ENCODE measurements around the gene PNMA5. TPM values are rescaled to one million over a fixed set of nuclear protein-coding genes. Genes with fewer than 3 reads are reported as not detected.
A peak's percentile ranks its signal among the peaks of the same experiment; 100 is the strongest.

PNMA5 gene
- total RNA-seq, 1 experiment from 2014 or later: not detected

GRCh38 chrX:152949114-152949513, 44.8 kb downstream of the PNMA5 start:
- TF ChIP-seq CTCF (conservative IDR thresholded peaks at IDR 0.05): no peak
- no peak for TF ChIP-seq EZH2 (IDR thresholded peaks at IDR 0.05; ENCODE audit: low read depth)
- no peaks in the 10 kb centered on the region for H4K20me1 ChIP-seq (ENCODE audit: insufficient read depth)
- no peaks in the 10 kb centered on the region for H3K4me1 ChIP-seq (replicated peaks; ENCODE audit: insufficient read depth)
- H2AFZ ChIP-seq: no peak overlapping the region
- ChIA-PET CTCF (no interaction called here), POLR2A (ENCODE audit: unreplicated experiment) (no interaction called here)
- H3K27ac ChIP-seq: no peak overlapping the region
- H3K79me2 ChIP-seq (ENCODE audit: low read depth): no peaks in the 10 kb centered on the region
- no peak overlapping the region for H3K4me2 ChIP-seq
- no peaks in the 10 kb centered on the region; the same call in 1 of the 2 replicates for H3K9me2 ChIP-seq (ENCODE audit: insufficient read depth)
- no peaks in the 10 kb centered on the region for H3K36me3 ChIP-seq (ENCODE audit: low read depth)
- peaks cover 4% of the 10 kb centered on the region; the same call in 1 of the 2 replicates for H3F3A ChIP-seq (ENCODE audit: insufficient read depth, low read depth)
- intact Hi-C loops (cut with micrococcal nuclease; ENCODE audit: unreplicated experiment): no loop called here
- no peak overlapping the region for H3K4me3 ChIP-seq
- H3K27me3 ChIP-seq (ENCODE audit: insufficient read depth, low read depth): no peaks in the 10 kb centered on the region
- H3K9me3 ChIP-seq (ENCODE audit: insufficient read depth, low read depth): no peaks in the 10 kb centered on the region
- no peak for DNase-seq
- no TSS peak for BruUV-seq (replicated peaks)

GRCh38 chrX:152946681-152947080, 47.2 kb downstream of the PNMA5 start:
- H2AFZ ChIP-seq: no peak overlapping the region
- H3K9me3 ChIP-seq (ENCODE audit: insufficient read depth, low read depth): no peaks in the 10 kb centered on the region
- no peaks in the 10 kb centered on the region; the same call in 1 of the 2 replicates for H3K9me2 ChIP-seq (ENCODE audit: insufficient read depth)
- no peaks in the 10 kb centered on the region for H3K36me3 ChIP-seq (ENCODE audit: low read depth)
- peaks cover 3% of the 10 kb centered on the region; the same call in 1 of the 2 replicates for H3F3A ChIP-seq (ENCODE audit: insufficient read depth, low read depth)
- no peaks in the 10 kb centered on the region for H3K79me2 ChIP-seq (ENCODE audit: low read depth)
- DNase-seq: peak in 1 of 2 experiments; percentile 22
- no TSS peak for BruUV-seq (replicated peaks)
- CTCF ChIA-PET: no interaction called here
- H3K4me2 ChIP-seq: no peak overlapping the region
- no peaks in the 10 kb centered on the region for H3K27me3 ChIP-seq (ENCODE audit: insufficient read depth, low read depth)
- H3K27ac ChIP-seq: no peak overlapping the region
- no peak overlapping the region for H3K4me3 ChIP-seq
- H4K20me1 ChIP-seq (ENCODE audit: insufficient read depth): no peaks in the 10 kb centered on the region
- TF ChIP-seq CTCF (conservative IDR thresholded peaks at IDR 0.05) (no peak), EZH2 (IDR thresholded peaks at IDR 0.05; ENCODE audit: low read depth) (no peak)
- 0 out of 2 replicates have a peak, but pooled peaks cover 5% of the 10 kb centered on the region for H3K4me1 ChIP-seq (replicated peaks; ENCODE audit: insufficient read depth)
- POLR2A ChIA-PET (ENCODE audit: unreplicated experiment): no interaction called here
- intact Hi-C loops (cut with micrococcal nuclease; ENCODE audit: unreplicated experiment): no loop called here

GRCh38 chrX:152945021-152945979, 48.6 kb downstream of the PNMA5 start:
- Histone ChIP-seq H3K4me3 (no peak overlapping the region), H3K79me2 (ENCODE audit: low read depth) (no peaks in the 10 kb centered on the region), H2AFZ (no peak overlapping the region), H3K36me3 (ENCODE audit: low read depth) (no peaks in the 10 kb centered on the region), H3K4me1 (replicated peaks; ENCODE audit: insufficient read depth) (peaks cover 5% of the 10 kb centered on the region; the same call in 1 of the 2 replicates), H3K27ac (no peak overlapping the region), H3K27me3 (ENCODE audit: insufficient read depth, low read depth) (no peaks in the 10 kb centered on the region), H3K9me3 (ENCODE audit: insufficient read depth, low read depth) (no peaks in the 10 kb centered on the region), H3K9me2 (ENCODE audit: insufficient read depth) (no peaks in the 10 kb centered on the region), H4K20me1 (ENCODE audit: insufficient read depth) (no peaks in the 10 kb centered on the region), H3K4me2 (no peak overlapping the region), H3F3A (ENCODE audit: insufficient read depth, low read depth) (no peaks in the 10 kb centered on the region)
- BruUV-seq (replicated peaks): no TSS peak
- intact Hi-C loops (cut with micrococcal nuclease; ENCODE audit: unreplicated experiment): no loop called here
- no peak for DNase-seq
- CTCF ChIA-PET: no interaction called here
- POLR2A ChIA-PET (ENCODE audit: unreplicated experiment): no interaction called here
- TF ChIP-seq CTCF (conservative IDR thresholded peaks at IDR 0.05): no peak
- no peak for TF ChIP-seq EZH2 (IDR thresholded peaks at IDR 0.05; ENCODE audit: low read depth)
